HepG2 (cell line): ENCODE results near the gene COL18A1. TPM values are rescaled to one million over a fixed set of nuclear protein-coding genes. Genes with fewer than 3 reads are reported as not detected.

Source experiments
- ATAC-seq: fragments of 200-7000 bp; cut with Tn5 transposase; 3 replicates; pipeline ENCODE4 v1.9.1; 2020; ENCODE audit warnings: mild to moderate bottlenecking, moderate library complexity
- BruUV-seq: library from RNA; stranded (reverse); fragments of 400-500 nt; replicated peaks from 2 replicates; lab custom pipeline; 2021; lab: Mats Ljungman, UMichigan
- CTCF ChIA-PET: fragments of 300-600 bp; formaldehyde crosslinking; extraction: SDS; loops from one replicate; lab custom pipeline; 2021; ENCODE audit warnings: low total read pairs, inconsistent platforms, low intra/inter-chr PET ratio; lab: Yijun Ruan, JAX
- POLR2A ChIA-PET: fragments of 350-600 bp; sonication (Branson Sonifier 250); formaldehyde crosslinking; loops from one replicate; lab custom pipeline; 2020; ENCODE audit warnings: antibody characterized with exemption, inconsistent platforms; lab: Yijun Ruan, JAX
- DNase-seq: peaks from one replicate; pipeline ENCODE4 v3.0.0-alpha.2; 2015; ENCODE audit warnings: low spot score
- FAIRE-seq: peaks from 3 replicates; lab custom pipeline; 2011; peaks lifted over from hg19 to GRCh38; lab: Jason Lieb, UNC
- H2AFZ ChIP-seq: one replicate; pipeline ENCODE4 v1.6.1; 2011; ENCODE audit warnings: low read length, inconsistent platforms
- H3K27ac ChIP-seq: fragments of 300-600 bp; 3 replicates; pipeline ENCODE4 v1.8.0; 2011; ENCODE audit warnings: mixed run types, mild to moderate bottlenecking, mixed read lengths, low read length, inconsistent platforms; ENCODE audit not compliant: insufficient read depth; ENCODE audit errors: extremely low read length
- H3K27me3 ChIP-seq, 2 experiments: fragments of 200-600 bp in 1 of 2; 2 replicates in 1 of 2; 3 replicates in 1 of 2; pipeline versions ENCODE4 v1.6.0 to v1.8.0; 2011; ENCODE audit warnings: low read length in 2 of 2, mild to moderate bottlenecking in 2 of 2, moderate library complexity in 2 of 2, inconsistent platforms in 1 of 2; ENCODE audit not compliant: insufficient read depth in 2 of 2, control insufficient read depth in 1 of 2
- H3K36me3 ChIP-seq, 2 experiments: fragments of 200-600 bp in 1 of 2; replicated peaks in 1 of 2; 2 replicates in 1 of 2; 3 replicates in 1 of 2; pipeline versions ENCODE4 v1.5.1 to v1.8.0; 2011; ENCODE audit warnings: low read length in 2 of 2, inconsistent platforms in 1 of 2; ENCODE audit not compliant: insufficient read depth in 2 of 2, control insufficient read depth in 1 of 2
- H3K4me1 ChIP-seq: 2 replicates; pipeline ENCODE4 v1.5.1; 2012; ENCODE audit warnings: low read length, inconsistent platforms; ENCODE audit not compliant: insufficient read depth
- H3K4me2 ChIP-seq: 2 replicates; pipeline ENCODE4 v1.6.0; 2011; ENCODE audit warnings: low read depth, low read length, inconsistent platforms
- H3K4me3 ChIP-seq, 3 experiments: fragments of 200-600 bp in 1 of 3; sonication (generic), shearing (Covaris generic) in 1 of 3; replicated peaks in 1 of 3; 2 replicates each; pipeline ENCODE4 v1.5.1; 2011 to 2016; ENCODE audit warnings: low read length in 3 of 3, inconsistent platforms in 2 of 3, low read depth in 2 of 3, mild to moderate bottlenecking in 2 of 3, control low read depth in 1 of 3, mixed read lengths in 1 of 3; ENCODE audit not compliant: insufficient read depth in 1 of 3
- H3K79me2 ChIP-seq: one replicate; pipeline ENCODE4 v1.6.1; 2011; ENCODE audit warnings: low read length, inconsistent platforms; ENCODE audit not compliant: insufficient read depth
- H3K9ac ChIP-seq: 2 replicates; pipeline ENCODE4 v1.6.0; 2011; ENCODE audit warnings: mild to moderate bottlenecking, low read depth, low read length, inconsistent platforms; ENCODE audit not compliant: insufficient read depth
- H3K9me3 ChIP-seq: 2 replicates; pipeline ENCODE4 v1.5.1; 2012; ENCODE audit warnings: mild to moderate bottlenecking, low read length
- H4K20me1 ChIP-seq: 2 replicates; pipeline ENCODE4 v1.6.0; 2011; ENCODE audit warnings: inconsistent platforms, mild to moderate bottlenecking, low read length, moderate library complexity; ENCODE audit not compliant: insufficient read depth
- AKAP8 ChIP-seq: sonication (generic); formaldehyde crosslinking; IDR thresholded peaks from 2 replicates; pipeline ENCODE4 v1.5.1; 2020; ENCODE audit warnings: mild to moderate bottlenecking, missing genetic modification reagents
- ARNT2 ChIP-seq: sonication (generic); formaldehyde crosslinking; IDR thresholded peaks from 2 replicates; pipeline ENCODE4 v1.8.0; 2022; ENCODE audit warnings: mild to moderate bottlenecking, low read depth, missing genetic modification reagents, moderate library complexity
- ATF7 ChIP-seq, 2 experiments: fragments of 450-650 bp in 1 of 2; sonication (generic) in 1 of 2; formaldehyde crosslinking in 1 of 2; IDR thresholded peaks; 2 replicates each; pipeline versions ENCODE4 v1.4.0 to v1.6.1; 2016 to 2020; ENCODE audit warnings: antibody characterized with exemption in 1 of 2, mild to moderate bottlenecking in 1 of 2, missing genetic modification reagents in 1 of 2
- CBFB ChIP-seq: sonication (generic); formaldehyde crosslinking; IDR thresholded peaks from 2 replicates; pipeline ENCODE4 v1.4.0; 2020; ENCODE audit warnings: missing genetic modification reagents
- CTCF ChIP-seq: sonication (generic); formaldehyde crosslinking; IDR thresholded peaks from 2 replicates; pipeline ENCODE4 v1.5.0; 2020; ENCODE audit warnings: mild to moderate bottlenecking, missing genetic modification reagents, moderate library complexity
- ESRRA ChIP-seq: sonication (generic); formaldehyde crosslinking; IDR thresholded peaks from 2 replicates; pipeline ENCODE4 v1.5.1; 2020; ENCODE audit warnings: mild to moderate bottlenecking, low read depth, missing genetic modification reagents
- GZF1 ChIP-seq: sonication (generic); formaldehyde crosslinking; IDR thresholded peaks from 2 replicates; pipeline ENCODE4 v1.5.1; 2020; ENCODE audit warnings: mild to moderate bottlenecking, missing genetic modification reagents
- JARID2 ChIP-seq: sonication (generic); formaldehyde crosslinking; IDR thresholded peaks from 2 replicates; pipeline ENCODE4 v1.8.1; 2023; ENCODE audit warnings: missing genetic modification reagents, inconsistent platforms; ENCODE audit not compliant: insufficient replicate concordance
- JUNB ChIP-seq: sonication (generic); formaldehyde crosslinking; IDR thresholded peaks from 2 replicates; pipeline ENCODE4 v1.8.0; 2022; ENCODE audit warnings: missing genetic modification reagents, mild to moderate bottlenecking, borderline replicate concordance
- POLR2AphosphoS5 ChIP-seq: IDR thresholded peaks from 2 replicates; pipeline ENCODE4 v1.6.1; 2012; ENCODE audit warnings: low read depth, low read length
- TAF15 ChIP-seq: fragments of 200-400 bp; formaldehyde crosslinking; IDR thresholded peaks from one replicate; pipeline ENCODE4 v1.6.1; 2018; ENCODE audit warnings: mild to moderate bottlenecking, low read depth, low read length; ENCODE audit not compliant: poor library complexity, severe bottlenecking
- TOE1 ChIP-seq: sonication (generic); formaldehyde crosslinking; IDR thresholded peaks from 2 replicates; pipeline ENCODE4 v1.4.0; 2020; ENCODE audit warnings: mild to moderate bottlenecking, missing genetic modification reagents
- ZNF619 ChIP-seq: sonication (generic); formaldehyde crosslinking; IDR thresholded peaks from 2 replicates; pipeline ENCODE4 v1.4.0; 2020; ENCODE audit warnings: mild to moderate bottlenecking, missing genetic modification reagents
- ZNF639 ChIP-seq: conservative IDR thresholded peaks from 2 replicates; pipeline ENCODE4 v1.6.1; 2018; ENCODE audit warnings: missing genetic modification reagents
- ZSCAN12 ChIP-seq: sonication (generic); formaldehyde crosslinking; IDR thresholded peaks from 2 replicates; pipeline ENCODE4 v1.9.0; 2021; ENCODE audit warnings: mild to moderate bottlenecking, missing genetic modification reagents
- WGBS: methylation state at CpG from one replicate; pipeline ENCODE4 v1.1.6; 2017; ENCODE audit warnings: low lambda C conversion rate; 5-methylcytosine and 5-hydroxymethylcytosine counted together
- in situ Hi-C: cut with HindIII; loops from 2 replicates; pipeline ENCODE4 v1.10.0; 2017; ENCODE audit warnings: low pct_unique_long_range_greater_than_20kb; ENCODE audit not compliant: extremely low pct_ligation_motif_present
- intact Hi-C: fragments of 100-400 bp; cut with micrococcal nuclease; formaldehyde crosslinking; loops from one replicate; pipeline ENCODE4 v1.10.0; 2022; ENCODE audit not compliant: unreplicated experiment
- polyA plus RNA-seq, 8 experiments: library from polyadenylated mRNA; depleted of rRNA in 3 of 8; stranded (reverse) in 7 of 8; unstranded in 1 of 8; fragments of >200 nt; fragmentation: Illumina TruSeq in 4 of 8; extraction: Trizol in 4 of 8; gene quantifications; 2 replicates each; pipeline versions ENCODE4 v1.2.1 to v1.2.3, GENCODE V29; 2011 to 2016; ENCODE audit warnings: low read depth in 4 of 8, missing spikeins in 1 of 8, mixed read lengths in 1 of 8; ENCODE audit not compliant: insufficient read depth in 1 of 8
- total RNA-seq, 5 experiments: library from RNA; depleted of rRNA; stranded (reverse); fragments of >200 nt; fragmentation: Illumina TruSeq; extraction: Trizol; gene quantifications; 2 replicates each; pipeline ENCODE4 v1.2.3, GENCODE V29; 2016; ENCODE audit warnings: low read depth in 1 of 5

COL18A1 gene
- total and polyA plus RNA-seq, 2 of the 13 experiments (the other 11 are each of a cell fraction or from before 2014, with no cell fraction given) = 79.0 to 102 TPM

- TF ChIP-seq AKAP8 (CRISPR knock-in tag) (0 out of 2 replicates have a peak, but pooled peaks have one; percentile 19), JARID2 (CRISPR knock-in tag) (no peak), CTCF (0 out of 2 replicates have a peak, but pooled peaks have one; percentile 9)
- no TSS peak for BruUV-seq
These were observed 102.5 kb downstream of the COL18A1 start for GRCh38 chr21:45507523-45507875.

GRCh38 chr21:45507888-45508508, 103.0 kb downstream of the COL18A1 start:
- intact Hi-C loops (loop anchor here (2.0 kb wide), 1 partner anchor 21 kb away; no protein-coding TSS in a partner anchor), in situ Hi-C loops (no loop called here)
- Histone ChIP-seq H3K27ac (peak overlapping the region; percentile 21), H2AFZ (no peak overlapping the region), H3K79me2 (no peaks in the 10 kb centered on the region), H3K9ac (no peak overlapping the region), H3K9me3 (no peaks in the 10 kb centered on the region), H4K20me1 (no peaks in the 10 kb centered on the region), H3K36me3 (peaks cover 8 to 16% of the 10 kb centered on the region in 2 experiments; a peak in 3 of 5 replicates), H3K27me3 (no peaks in the 10 kb centered on the region), H3K4me2 (no peak overlapping the region), H3K4me3 (no peak overlapping the region), H3K4me1 (peaks cover 19% of the 10 kb centered on the region)
- ATAC-seq (no peak), DNase-seq (no peak), FAIRE-seq (no peak)
- 97% methylated on average over 3 of the region's 3 CpGs for WGBS
- POLR2A ChIA-PET = interaction anchor here (0.6 kb wide), 1 partner anchor 1894 kb away, joined by 3 read pairs; no protein-coding TSS in a partner anchor
- BruUV-seq = no TSS peak
- CTCF ChIA-PET = no interaction called here
- 0 out of 2 replicates have a peak, but pooled peaks have one; percentile 48 for TF ChIP-seq JUNB (CRISPR knock-in tag)
- TF ChIP-seq ARNT2 (CRISPR knock-in tag) = 0 out of 2 replicates have a peak, but pooled peaks have one; percentile 32
- TF ChIP-seq POLR2AphosphoS5 = peak; percentile 32; the same call in 1 of the 2 replicates
- TF ChIP-seq TOE1 (CRISPR knock-in tag) = no peak
- TF ChIP-seq ZSCAN12 (CRISPR knock-in tag) = no peak
- TF ChIP-seq ZNF619 (CRISPR knock-in tag) = no peak
- TF ChIP-seq TAF15 = no peak
- no peak for TF ChIP-seq GZF1 (CRISPR knock-in tag)
- TF ChIP-seq ESRRA (CRISPR knock-in tag) = no peak
- TF ChIP-seq CBFB = no peak
- no peak for TF ChIP-seq ZNF639 (CRISPR knock-in tag)
- peak; percentile 6; the same call in 1 of the 2 replicates for TF ChIP-seq ATF7 (IDR thresholded peaks at IDR 0.05)
- no peak for TF ChIP-seq ATF7 (CRISPR knock-in tag; IDR thresholded peaks at IDR 0.05)

More at GRCh38 chr21:45507523-45507875, 102.5 kb downstream of the COL18A1 start:
- H2AFZ ChIP-seq = no peak overlapping the region
- H3K9me3 ChIP-seq = no peaks in the 10 kb centered on the region
- no peak overlapping the region for H3K9ac ChIP-seq
- intact Hi-C loops = no loop called here
- H3K27ac ChIP-seq = no peak overlapping the region
- DNase-seq (no peak), FAIRE-seq (no peak), ATAC-seq (no peak)
- H3K4me2 ChIP-seq = no peak overlapping the region
- no peaks in the 10 kb centered on the region for H3K79me2 ChIP-seq
- in situ Hi-C loops = no loop called here
- H4K20me1 ChIP-seq = no peaks in the 10 kb centered on the region
- WGBS = 100% methylated on average over 5 of the region's 9 CpGs
- peaks cover 19% of the 10 kb centered on the region for H3K4me1 ChIP-seq
- H3K4me3 ChIP-seq = no peak overlapping the region
- CTCF ChIA-PET = no interaction called here
- no peaks in the 10 kb centered on the region for H3K27me3 ChIP-seq
- POLR2A ChIA-PET = no interaction called here
- peaks cover 6 to 11% of the 10 kb centered on the region in 2 experiments; a peak in 3 of 5 replicates for H3K36me3 ChIP-seq
